ENCODE results near the gene CNTNAP5. TPM values are rescaled to one million over a fixed set of nuclear protein-coding genes. Genes with fewer than 3 reads are reported as not detected.

The CNTNAP5 gene
- total and polyA plus RNA-seq, 12 donors: 0.04 TPM; not detected in 11

DNA sequence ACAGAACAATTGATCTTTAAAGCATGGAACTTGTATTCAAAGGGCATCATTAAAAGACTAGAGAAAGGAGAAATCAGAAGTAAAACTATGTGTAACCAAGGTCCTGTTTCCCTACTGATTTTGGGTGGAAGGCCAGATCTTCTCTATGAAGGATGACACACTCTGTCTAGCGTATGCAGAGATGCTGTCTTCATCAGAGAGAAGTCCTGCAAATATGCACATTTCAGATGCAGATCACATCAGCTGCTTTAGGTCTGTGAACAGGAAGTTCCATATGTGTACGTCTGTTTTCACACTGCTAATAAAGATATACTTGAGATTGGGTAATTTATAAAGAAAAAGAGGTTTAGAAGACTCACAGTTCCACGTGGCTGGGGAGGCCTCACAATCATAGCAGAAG lies 857.3 kb downstream of the CNTNAP5 start:
- TF ChIP-seq, protein P1, sequence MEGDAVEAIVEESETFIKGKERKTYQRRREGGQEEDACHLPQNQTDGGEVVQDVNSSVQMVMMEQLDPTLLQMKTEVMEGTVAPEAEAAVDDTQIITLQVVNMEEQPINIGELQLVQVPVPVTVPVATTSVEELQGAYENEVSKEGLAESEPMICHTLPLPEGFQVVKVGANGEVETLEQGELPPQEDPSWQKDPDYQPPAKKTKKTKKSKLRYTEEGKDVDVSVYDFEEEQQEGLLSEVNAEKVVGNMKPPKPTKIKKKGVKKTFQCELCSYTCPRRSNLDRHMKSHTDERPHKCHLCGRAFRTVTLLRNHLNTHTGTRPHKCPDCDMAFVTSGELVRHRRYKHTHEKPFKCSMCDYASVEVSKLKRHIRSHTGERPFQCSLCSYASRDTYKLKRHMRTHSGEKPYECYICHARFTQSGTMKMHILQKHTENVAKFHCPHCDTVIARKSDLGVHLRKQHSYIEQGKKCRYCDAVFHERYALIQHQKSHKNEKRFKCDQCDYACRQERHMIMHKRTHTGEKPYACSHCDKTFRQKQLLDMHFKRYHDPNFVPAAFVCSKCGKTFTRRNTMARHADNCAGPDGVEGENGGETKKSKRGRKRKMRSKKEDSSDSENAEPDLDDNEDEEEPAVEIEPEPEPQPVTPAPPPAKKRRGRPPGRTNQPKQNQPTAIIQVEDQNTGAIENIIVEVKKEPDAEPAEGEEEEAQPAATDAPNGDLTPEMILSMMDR (IDR thresholded peaks at IDR 0.05): no peak
- no peak for ATAC-seq
- intact Hi-C loops (cut with DNase I): no loop called here

DNA sequence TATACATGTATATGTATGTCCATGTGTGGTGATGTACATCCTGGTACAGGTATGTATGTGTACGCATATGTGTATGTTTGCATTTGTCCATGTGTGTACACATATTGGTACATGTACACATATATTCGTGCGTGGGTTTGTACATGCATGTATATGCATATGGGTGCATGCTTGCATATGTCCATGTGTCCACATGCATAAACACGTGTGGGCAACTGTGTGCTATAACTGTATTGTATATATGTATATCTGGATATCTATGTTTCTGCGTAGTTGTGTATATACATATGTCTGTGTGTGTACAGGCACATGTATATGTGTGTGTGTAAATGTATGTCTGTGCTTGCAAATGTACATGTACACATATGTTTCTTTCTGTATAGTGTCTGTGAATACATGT lies 858.5 kb downstream of the CNTNAP5 start:
- Histone ChIP-seq H3K27me3 (no peaks in the 10 kb centered on the region), H3K27ac (no peak overlapping the region), H3K4me1 (no peaks in the 10 kb centered on the region), H3K4me3 (no peak overlapping the region), H3K9me3 (no peaks in the 10 kb centered on the region), H3K36me3 (no peaks in the 10 kb centered on the region)
- intact Hi-C loops (cut with DNase I): no loop called here
- ATAC-seq (no peak), DNase-seq (no peak)
- 93 to 97% methylated on average over 5 of the region's 5 CpGs for WGBS, 2 donors
- TF ChIP-seq, protein P1 (IDR thresholded peaks at IDR 0.05): no peak

More for the DNA sequence above, 857.3 kb downstream of the CNTNAP5 start:
- H3K36me3 ChIP-seq: no peaks in the 10 kb centered on the region
- no peak for DNase-seq
- H3K4me3 ChIP-seq: no peak overlapping the region
- no peaks in the 10 kb centered on the region for H3K27me3 ChIP-seq
- H3K9me3 ChIP-seq: no peaks in the 10 kb centered on the region
- H3K4me1 ChIP-seq: no peaks in the 10 kb centered on the region
- WGBS, 2 donors: 63 to 65% methylated on average over 3 of the region's 3 CpGs
- H3K27ac ChIP-seq: no peak overlapping the region

DNA sequence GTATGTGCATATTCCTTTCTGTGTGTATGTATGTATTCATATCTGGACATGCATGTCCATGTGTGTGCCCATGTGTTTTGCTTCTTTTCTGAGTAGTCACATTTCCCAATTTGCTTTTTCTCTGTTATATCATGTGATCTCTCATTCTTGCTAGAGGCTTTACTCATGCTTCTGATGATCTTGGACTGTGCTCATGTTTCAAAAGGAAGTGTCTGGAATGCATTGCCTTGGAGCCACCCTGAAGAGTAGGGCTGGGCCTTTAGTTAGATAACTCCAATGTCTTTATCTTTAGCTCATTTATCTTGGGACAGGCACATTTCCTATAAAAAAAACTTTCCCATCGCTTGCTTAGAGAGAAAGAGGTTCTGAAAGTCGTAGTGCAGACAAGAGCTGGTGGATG lies 859.2 kb downstream of the CNTNAP5 start:
- Histone ChIP-seq H3K9me3 (no peaks in the 10 kb centered on the region), H3K27me3 (no peaks in the 10 kb centered on the region), H3K36me3 (no peaks in the 10 kb centered on the region), H3K4me1 (no peaks in the 10 kb centered on the region), H3K4me3 (no peak overlapping the region), H3K27ac (no peak overlapping the region)
- ATAC-seq (no peak), DNase-seq (no peak)
- TF ChIP-seq, protein P1 (IDR thresholded peaks at IDR 0.05): no peak
- intact Hi-C loops (cut with DNase I): no loop called here
- WGBS, 2 donors: 29 to 40% methylated on average over 2 of the region's 2 CpGs

DNA sequence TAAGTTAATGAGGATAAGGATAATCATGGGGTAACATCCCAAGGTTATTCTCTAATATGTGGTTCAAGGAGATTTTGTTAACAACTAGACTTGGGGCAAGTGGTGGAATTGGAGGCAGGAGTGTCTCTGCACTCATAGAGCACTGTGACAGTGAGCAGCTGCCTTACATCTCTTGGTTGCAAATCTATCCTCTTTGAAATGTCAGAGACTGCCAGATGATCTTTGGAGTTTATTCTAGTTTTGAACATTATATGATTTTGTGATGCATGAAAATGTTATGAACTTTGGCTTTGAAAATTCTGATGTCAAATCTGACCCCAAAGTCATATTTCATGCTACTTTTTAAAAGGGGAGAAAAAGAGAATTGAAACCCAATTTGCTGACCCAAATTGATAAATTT lies 861.1 kb downstream of the CNTNAP5 start:
- no peak overlapping the region for H3K27ac ChIP-seq
- TF ChIP-seq, protein P1 (IDR thresholded peaks at IDR 0.05): no peak
- H3K9me3 ChIP-seq: no peaks in the 10 kb centered on the region
- H3K36me3 ChIP-seq: no peaks in the 10 kb centered on the region
- no peaks in the 10 kb centered on the region for H3K4me1 ChIP-seq
- ATAC-seq (no peak), DNase-seq (no peak)
- no peaks in the 10 kb centered on the region for H3K27me3 ChIP-seq
- no peak overlapping the region for H3K4me3 ChIP-seq
- intact Hi-C loops (cut with DNase I): no loop called here

DNA sequence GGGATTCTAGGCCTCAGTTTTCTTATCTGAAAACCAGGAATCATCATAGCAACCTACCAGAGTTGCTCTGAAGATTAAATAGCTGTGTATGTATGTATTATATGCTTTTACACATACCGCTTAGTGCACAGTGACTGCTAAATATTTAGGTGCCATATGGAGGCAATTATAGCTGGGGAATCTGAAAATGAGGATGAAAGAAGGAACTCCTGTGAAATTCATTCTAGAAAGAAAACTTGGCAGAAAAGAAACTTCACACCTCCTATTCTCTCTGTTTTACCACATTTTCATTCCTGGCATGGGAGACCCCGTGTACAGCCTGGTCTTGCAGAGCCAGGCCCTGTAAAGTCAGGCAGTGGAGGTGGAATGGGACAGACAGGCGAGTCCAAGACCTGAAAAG lies 862.4 kb downstream of the CNTNAP5 start:
- no peaks in the 10 kb centered on the region for H3K27me3 ChIP-seq
- no peak overlapping the region for H3K4me3 ChIP-seq
- DNase-seq: no peak
- no peaks in the 10 kb centered on the region for H3K9me3 ChIP-seq
- ATAC-seq: no peak
- intact Hi-C loops (cut with DNase I): no loop called here
- H3K4me1 ChIP-seq: no peaks in the 10 kb centered on the region
- TF ChIP-seq, protein P1 (IDR thresholded peaks at IDR 0.05): no peak
- H3K27ac ChIP-seq: no peak overlapping the region
- no peaks in the 10 kb centered on the region for H3K36me3 ChIP-seq
- WGBS, 2 donors: 79 to 80% methylated on average over 3 of the region's 3 CpGs

Data from heart right ventricle (tissue), 16 donors.